LoVo (cell line): Measurements from ENCODE around the gene AMD1.

ENCODE experiments used
- DNase-seq: peaks from one replicate; pipeline ENCODE4 v3.0.0-alpha.2; 2016; ENCODE audit warnings: low spot score

The AMD1 gene

GRCh38 chr6:110938171-110938570, 63.6 kb downstream of the AMD1 start:
- no peak for DNase-seq

DNA sequence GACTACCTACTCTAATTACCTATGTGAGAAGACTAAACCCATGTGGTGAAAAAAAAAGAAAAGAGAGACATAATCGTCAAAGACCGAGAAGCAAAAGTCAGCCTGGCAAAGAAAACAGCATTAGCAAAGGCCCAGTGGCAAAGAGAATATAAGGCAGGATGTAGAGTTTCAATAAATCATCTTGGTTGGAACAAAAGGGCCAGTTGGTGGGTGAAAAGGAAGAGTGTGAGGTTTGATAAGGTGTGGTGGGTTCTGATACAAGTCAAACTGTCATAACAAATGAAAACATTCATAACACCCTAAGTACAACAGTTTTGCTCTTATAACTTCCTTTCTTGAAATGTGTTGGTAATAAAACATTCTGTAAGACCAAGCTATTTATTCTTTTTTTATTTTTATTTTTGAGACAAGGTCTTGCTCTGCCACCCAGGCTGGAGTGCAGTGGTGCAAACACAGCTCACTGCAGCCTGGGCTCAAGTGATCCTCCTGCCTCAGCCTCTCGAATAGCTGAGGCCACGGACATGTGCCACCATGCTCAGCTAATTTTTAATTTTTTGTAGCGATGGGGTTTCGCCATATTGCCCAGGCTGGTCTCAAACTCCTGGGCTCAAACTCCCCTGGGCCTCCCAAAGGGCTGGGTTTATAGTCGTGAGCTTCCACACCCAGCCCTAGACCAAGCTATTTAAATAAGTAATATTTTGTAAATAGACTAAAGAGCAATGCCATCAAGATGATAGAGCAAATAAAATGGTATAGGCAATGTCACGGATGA, 65.0 kb downstream of the AMD1 start:
- DNase-seq: no peak

GRCh38 chr6:110944681-110945151, 70.1 kb downstream of the AMD1 start:
- peak; percentile 47 for DNase-seq
